H1 (cell line): ENCODE results near the gene TAPBPL. TPM values are rescaled to one million over a fixed set of nuclear protein-coding genes. Genes with fewer than 3 reads are reported as not detected.

Experiments
- CTCF ChIA-PET: fragments of 300-600 bp; sonication (Branson Sonifier 250); formaldehyde crosslinking; loops from one replicate; lab custom pipeline; 2021; ENCODE audit not compliant: partially characterized antibody; lab: Charles Lee
- POLR2A ChIA-PET: fragments of 300-600 bp; sonication (Branson Sonifier 250); formaldehyde crosslinking; loops from one replicate; lab custom pipeline; 2021; ENCODE audit warnings: inconsistent platforms; ENCODE audit not compliant: partially characterized antibody; lab: Charles Lee
- DNase-seq, 2 experiments: peaks; one replicate each; pipeline versions ENCODE4 v3.0.0 to v3.0.0-alpha.2; 2010 to 2022; ENCODE audit warnings: low spot score in 2 of 2, low read depth in 1 of 2, mixed read lengths in 1 of 2
- FAIRE-seq: peaks from 2 replicates; lab custom pipeline; 2011; peaks lifted over from hg19 to GRCh38; lab: Jason Lieb, UNC
- H2AFZ ChIP-seq: 2 replicates; pipeline ENCODE4 v1.8.1; 2012; ENCODE audit warnings: low read length, inconsistent platforms
- H2AK5ac ChIP-seq: 2 replicates; pipeline ENCODE4 v1.6.1; 2013; ENCODE audit warnings: low read depth, low read length
- H2BK120ac ChIP-seq: replicated peaks from 2 replicates; pipeline ENCODE3; 2013; ENCODE audit warnings: low read depth, low read length, inconsistent platforms
- H2BK12ac ChIP-seq: 2 replicates; pipeline ENCODE4 v1.6.1; 2013; ENCODE audit warnings: low read depth, low read length
- H2BK15ac ChIP-seq: 2 replicates; pipeline ENCODE4 v1.6.1; 2013; ENCODE audit warnings: low read length
- H2BK20ac ChIP-seq: 2 replicates; pipeline ENCODE4 v1.6.1; 2013; ENCODE audit warnings: low read length
- H2BK5ac ChIP-seq: 2 replicates; pipeline ENCODE4 v1.6.1; 2013; ENCODE audit warnings: low read depth, low read length
- H3K14ac ChIP-seq: 2 replicates; pipeline ENCODE4 v1.6.1; 2013; ENCODE audit warnings: inconsistent platforms; ENCODE audit not compliant: insufficient read length
- H3K18ac ChIP-seq: 2 replicates; pipeline ENCODE4 v1.6.1; 2013; ENCODE audit warnings: low read length; ENCODE audit errors: extremely low read depth
- H3K23ac ChIP-seq: 2 replicates; pipeline ENCODE4 v1.6.1; 2013; ENCODE audit warnings: inconsistent platforms; ENCODE audit not compliant: insufficient read length
- H3K23me2 ChIP-seq: 2 replicates; pipeline ENCODE4 v1.6.1; 2013; ENCODE audit warnings: low read depth, low read length
- H3K27ac ChIP-seq: 2 replicates; pipeline ENCODE4 v1.6.1; 2011; ENCODE audit warnings: low read depth, low read length, inconsistent platforms
- H3K27me3 ChIP-seq, 4 experiments: replicated peaks in 1 of 4; 1 replicate in 1 of 4; 2 replicates in 3 of 4; pipeline versions ENCODE4 v1.6.1 to v1.8.1; 2011 to 2013; ENCODE audit warnings: low read length in 3 of 4, mild to moderate bottlenecking in 3 of 4, inconsistent platforms in 2 of 4, mixed read lengths in 2 of 4, moderate library complexity in 1 of 4; ENCODE audit not compliant: control insufficient read depth in 3 of 4, insufficient read depth in 3 of 4; ENCODE audit errors: extremely low read depth in 1 of 4
- H3K36me3 ChIP-seq, 4 experiments: 2 replicates each; pipeline versions ENCODE4 v1.6.1 to v1.8.1; 2011 to 2013; ENCODE audit warnings: mild to moderate bottlenecking in 4 of 4, low read length in 3 of 4, moderate library complexity in 2 of 4, control low read depth in 1 of 4, inconsistent platforms in 1 of 4; ENCODE audit not compliant: insufficient read depth in 4 of 4, control insufficient read depth in 2 of 4
- H3K4ac ChIP-seq: replicated peaks from 2 replicates; pipeline ENCODE3; 2013; ENCODE audit warnings: low read length, low read depth, mixed read lengths, inconsistent platforms; ENCODE audit not compliant: insufficient read length
- H3K4me1 ChIP-seq, 4 experiments: replicated peaks in 1 of 4; 1 replicate in 1 of 4; 2 replicates in 3 of 4; pipeline versions ENCODE4 v1.6.1 to v1.8.1; 2011 to 2013; ENCODE audit warnings: low read length in 3 of 4, inconsistent platforms in 2 of 4, mixed read lengths in 1 of 4; ENCODE audit not compliant: insufficient read depth in 4 of 4, control insufficient read depth in 3 of 4
- H3K4me2 ChIP-seq, 2 experiments: 2 replicates each; pipeline versions ENCODE4 v1.6.1 to v1.8.1; 2011 to 2013; ENCODE audit warnings: low read depth in 2 of 2, low read length in 2 of 2, control low read depth in 1 of 2, inconsistent platforms in 1 of 2, mild to moderate bottlenecking in 1 of 2; ENCODE audit not compliant: insufficient read depth in 1 of 2
- H3K4me3 ChIP-seq, 4 experiments: fragments of 200-600, 300-600 bp in 1 of 4; sonication (generic), shearing (Covaris generic), sonication (Bioruptor Twin) in 1 of 4; 2 replicates each; pipeline versions ENCODE4 v1.5.1 to v1.8.1; 2011 to 2016; ENCODE audit warnings: low read length in 4 of 4, low read depth in 3 of 4, control low read depth in 2 of 4, inconsistent platforms in 2 of 4, mild to moderate bottlenecking in 2 of 4, mixed read lengths in 1 of 4, moderate library complexity in 1 of 4; ENCODE audit not compliant: insufficient read depth in 2 of 4; ENCODE audit errors: extremely low read depth in 1 of 4
- H3K56ac ChIP-seq: replicated peaks from 2 replicates; pipeline ENCODE3; 2013; ENCODE audit warnings: low read depth, mild to moderate bottlenecking, mixed read lengths, low read length, inconsistent platforms; ENCODE audit not compliant: insufficient read length
- H3K79me1 ChIP-seq: 2 replicates; pipeline ENCODE4 v1.6.1; 2013; ENCODE audit warnings: low read depth, low read length, control low read depth
- H3K79me2 ChIP-seq, 2 experiments: 2 replicates each; pipeline versions ENCODE4 v1.6.1 to v1.8.1; 2012 to 2013; ENCODE audit warnings: low read length in 2 of 2, mild to moderate bottlenecking in 2 of 2, inconsistent platforms in 1 of 2; ENCODE audit not compliant: insufficient read depth in 2 of 2, control insufficient read depth in 1 of 2
- H3K9ac ChIP-seq, 4 experiments: replicated peaks in 1 of 4; 1 replicate in 1 of 4; 2 replicates in 3 of 4; pipeline versions ENCODE4 v1.6.1 to v1.8.1; 2011 to 2013; ENCODE audit warnings: low read depth in 3 of 4, low read length in 3 of 4, control low read depth in 2 of 4, mild to moderate bottlenecking in 2 of 4, moderate library complexity in 2 of 4, inconsistent platforms in 1 of 4; ENCODE audit errors: extremely low read depth in 1 of 4
- H3K9me3 ChIP-seq, 2 experiments: 2 replicates each; pipeline versions ENCODE4 v1.6.1 to v1.8.1; 2012 to 2013; ENCODE audit warnings: mild to moderate bottlenecking in 2 of 2, moderate library complexity in 2 of 2, control low read depth in 1 of 2, inconsistent platforms in 1 of 2, low read depth in 1 of 2, low read length in 1 of 2, mixed read lengths in 1 of 2; ENCODE audit not compliant: insufficient read depth in 2 of 2
- H4K20me1 ChIP-seq, 2 experiments: replicated peaks in 1 of 2; 2 replicates each; pipeline versions ENCODE3 to v1.8.1; 2011 to 2013; ENCODE audit warnings: inconsistent platforms in 2 of 2, low read length in 2 of 2, mild to moderate bottlenecking in 1 of 2; ENCODE audit not compliant: insufficient read depth in 2 of 2, control insufficient read depth in 1 of 2
- H4K5ac ChIP-seq: 2 replicates; pipeline ENCODE4 v1.6.1; 2013; ENCODE audit warnings: low read length, low read depth, mixed read lengths, inconsistent platforms; ENCODE audit not compliant: insufficient read length
- H4K8ac ChIP-seq: 2 replicates; pipeline ENCODE4 v1.8.0; 2013; ENCODE audit warnings: mild to moderate bottlenecking, moderate library complexity, low read length, inconsistent platforms; ENCODE audit not compliant: insufficient read depth; ENCODE audit errors: extremely low read depth
- H4K91ac ChIP-seq: replicated peaks from 2 replicates; pipeline ENCODE3; 2013; ENCODE audit warnings: low read length, mixed read lengths, inconsistent platforms; ENCODE audit not compliant: insufficient read length
- CHD2 ChIP-seq: IDR thresholded peaks from 2 replicates; pipeline ENCODE4 v1.6.1; 2012; ENCODE audit warnings: low read length, improper control_type of control experiment
- EP300 ChIP-seq, 2 experiments: IDR thresholded peaks; 1 replicate in 1 of 2; 2 replicates in 1 of 2; pipeline ENCODE4 v1.6.1; 2011 to 2012; ENCODE audit warnings: low read depth in 2 of 2, low read length in 2 of 2, mild to moderate bottlenecking in 2 of 2, borderline replicate concordance in 1 of 2, inconsistent platforms in 1 of 2, moderate library complexity in 1 of 2
- EZH2 ChIP-seq: fragments of 200-600 bp; sonication (generic); IDR thresholded peaks from 2 replicates; pipeline ENCODE4 v1.7.1; 2012; ENCODE audit warnings: low read depth, mild to moderate bottlenecking, moderate library complexity, low read length, inconsistent platforms; ENCODE audit not compliant: severe bottlenecking
- GABPA ChIP-seq: IDR thresholded peaks from 2 replicates; pipeline ENCODE4 v1.6.1; 2011; ENCODE audit warnings: mild to moderate bottlenecking, low read length, moderate library complexity, borderline replicate concordance; ENCODE audit not compliant: insufficient read depth
- HDAC2 ChIP-seq, 2 experiments: fragments of 300-600 bp in 1 of 2; sonication (generic) in 1 of 2; IDR thresholded peaks; 2 replicates each; pipeline ENCODE4 v1.6.1; 2011 to 2012; ENCODE audit warnings: low read depth in 2 of 2, low read length in 2 of 2, mild to moderate bottlenecking in 2 of 2, moderate library complexity in 2 of 2, borderline replicate concordance in 1 of 2, inconsistent platforms in 1 of 2
- NANOG ChIP-seq: IDR thresholded peaks from 2 replicates; pipeline ENCODE4 v1.6.1; 2011; ENCODE audit warnings: low read length, low read depth, mild to moderate bottlenecking, inconsistent platforms; ENCODE audit not compliant: insufficient read depth, poor library complexity, severe bottlenecking
- RXRA ChIP-seq: IDR thresholded peaks from 2 replicates; pipeline ENCODE4 v1.6.1; 2011; ENCODE audit warnings: low read depth, mild to moderate bottlenecking, low read length, moderate library complexity; ENCODE audit not compliant: insufficient read depth
- SIRT6 ChIP-seq: IDR thresholded peaks from one replicate; pipeline ENCODE4 v1.7.1; 2012; ENCODE audit warnings: low read length, inconsistent platforms
- SIX5 ChIP-seq: IDR thresholded peaks from 2 replicates; pipeline ENCODE4 v1.6.1; 2011; ENCODE audit warnings: mild to moderate bottlenecking, low read depth, low read length
- SP1 ChIP-seq: IDR thresholded peaks from 2 replicates; pipeline ENCODE4 v1.6.1; 2011; ENCODE audit warnings: low read depth, low read length
- SP4 ChIP-seq: IDR thresholded peaks from 2 replicates; pipeline ENCODE4 v1.6.1; 2012; ENCODE audit warnings: low read length, inconsistent platforms
- SUZ12 ChIP-seq: fragments of 200-600 bp; sonication (generic); IDR thresholded peaks from 2 replicates; pipeline ENCODE4 v1.6.1; 2012; ENCODE audit warnings: mild to moderate bottlenecking, inconsistent platforms, low read length, moderate library complexity, mixed read lengths
- WGBS, 2 experiments: shearing (Covaris generic) in 1 of 2; methylation state at CpG; one replicate each; pipeline versions ENCODE4 v1.1.6 to v1.1.7; 2013 to 2015; ENCODE audit warnings: low lambda C conversion rate in 2 of 2, mixed read lengths in 2 of 2, inconsistent platforms in 1 of 2, low coverage in 1 of 2, missing lambda C conversion rate in 1 of 2; ENCODE audit not compliant: insufficient replicate concordance in 2 of 2, insufficient coverage in 1 of 2, insufficient read length in 1 of 2; ENCODE audit errors: extremely low coverage in 1 of 2, missing lambda C conversion rate in 1 of 2; 5-methylcytosine and 5-hydroxymethylcytosine counted together
- polyA plus RNA-seq, 7 experiments: library from polyadenylated mRNA; depleted of rRNA in 3 of 7; stranded (reverse) in 5 of 7; unstranded in 2 of 7; fragments of >200 nt in 5 of 7; fragments of 200-250 nt in 2 of 7; gene quantifications; 1 replicate in 5 of 7; 2 replicates in 1 of 7; 4 replicates in 1 of 7; pipeline versions ENCODE4 v1.2.1 to v1.2.3, GENCODE V29; 2011 to 2013; ENCODE audit warnings: missing spikeins in 2 of 7, mixed read lengths in 2 of 7
- total RNA-seq: library from RNA; stranded (reverse); fragmentation: NEBNext Ultra II Directional; extraction: Animal tissue kit (Norgen Biotek cat#: 25700); gene quantifications from 2 replicates; pipeline ENCODE4 v1.2.1, GENCODE V29; 2021
- TF ChIP-seq, protein P1 (sequence below): IDR thresholded peaks from 2 replicates; pipeline ENCODE4 v1.6.1; 2012; ENCODE audit warnings: inconsistent platforms

The TAPBPL gene
- total and polyA plus RNA-seq, 2 of the 8 experiments (the other 6 are each of a cell fraction or from before 2014, with no cell fraction given): 0.61 to 1.5 TPM

DNA sequence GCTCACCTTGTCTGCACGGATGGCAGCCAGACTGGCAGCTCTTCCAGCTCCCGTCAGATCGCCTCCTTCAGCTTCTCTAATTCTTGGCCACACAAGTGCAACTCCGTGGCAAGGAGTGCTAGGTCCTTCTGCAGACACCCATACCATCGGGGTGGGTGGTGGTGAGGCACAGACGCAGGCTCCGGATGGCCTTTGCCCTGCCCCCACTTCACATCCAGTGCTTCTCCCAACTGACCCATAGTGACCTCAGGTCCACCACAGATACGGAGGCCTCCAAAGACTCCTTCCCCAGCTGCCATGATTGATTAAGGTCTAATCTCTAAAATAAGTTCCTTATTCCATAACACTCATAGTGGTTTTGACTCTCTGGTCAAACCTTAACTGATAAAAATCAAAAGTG lies 27.0 kb upstream of the TAPBPL start:
- Histone ChIP-seq H2BK5ac (no peak overlapping the region), H3K27me3 (no peaks in the 10 kb centered on the region; a peak in 1 of 7 replicates), H3K36me3 (no peaks in the 10 kb centered on the region), H3K14ac (no peak overlapping the region), H2BK12ac (peak overlapping the region; percentile 41; the same call in 1 of the 2 replicates), H2BK20ac (no peak overlapping the region), H3K27ac (no peak overlapping the region), H3K23ac (no peak overlapping the region), H4K5ac (no peak overlapping the region), H2BK120ac (no peak overlapping the region), H3K4me3 (no peak overlapping the region), H3K18ac (no peak overlapping the region), H3K4me2 (no peak overlapping the region), H3K4ac (no peak overlapping the region), H3K9ac (no peak overlapping the region), H3K9me3 (no peaks in the 10 kb centered on the region), H4K91ac (no peak overlapping the region), H4K20me1 (no peaks in the 10 kb centered on the region), H2BK15ac (no peak overlapping the region), H3K4me1 (peaks cover 0 to 4% (median under 1%) of the 10 kb centered on the region in 4 experiments; a peak in 2 of 7 replicates), H4K8ac (no peak overlapping the region), H3K79me2 (no peaks in the 10 kb centered on the region), H3K79me1 (no peaks in the 10 kb centered on the region), H2AK5ac (no peak overlapping the region), H3K56ac (no peak overlapping the region), H3K23me2 (no peaks in the 10 kb centered on the region), H2AFZ (no peak overlapping the region)
- POLR2A ChIA-PET: interaction anchor here (0.8 to 4.9 kb wide), 9 partner anchors 19 to 112 kb away, joined by 3 to 38 read pairs (median 5); partner anchors contain the start of genes GAPDH and VAMP1
- CTCF ChIA-PET: interaction anchor here (0.9 to 7.4 kb wide), 13 partner anchors 14 to 126 kb away, joined by 3 to 202 read pairs (median 7); partner anchors contain the start of genes MRPL51 and TAPBPL
- DNase-seq (no peak), FAIRE-seq (no peak)
- 92% methylated on average over 8 of the region's 8 CpGs; no CpG with 5 or more reads in 1 of the 2 experiments for WGBS, 2 experiments
- TF ChIP-seq CHD2: no peak
- TF ChIP-seq, protein P1, sequence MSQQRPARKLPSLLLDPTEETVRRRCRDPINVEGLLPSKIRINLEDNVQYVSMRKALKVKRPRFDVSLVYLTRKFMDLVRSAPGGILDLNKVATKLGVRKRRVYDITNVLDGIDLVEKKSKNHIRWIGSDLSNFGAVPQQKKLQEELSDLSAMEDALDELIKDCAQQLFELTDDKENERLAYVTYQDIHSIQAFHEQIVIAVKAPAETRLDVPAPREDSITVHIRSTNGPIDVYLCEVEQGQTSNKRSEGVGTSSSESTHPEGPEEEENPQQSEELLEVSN: no peak
- no peak for TF ChIP-seq SIX5
- no peak for TF ChIP-seq HDAC2 (IDR thresholded peaks at IDR 0.05; ENCODE audit: borderline replicate concordance in 1 of 2, low read depth in 2 of 2, low read length in 2 of 2)
- TF ChIP-seq SP4: no peak
- no peak for TF ChIP-seq SUZ12
- TF ChIP-seq SIRT6: no peak
- no peak for TF ChIP-seq EZH2
- TF ChIP-seq NANOG: no peak
- TF ChIP-seq EP300 (IDR thresholded peaks at IDR 0.05; ENCODE audit: borderline replicate concordance in 1 of 2, low read depth in 2 of 2, low read length in 2 of 2): no peak
- TF ChIP-seq RXRA: no peak
- TF ChIP-seq SP1: no peak
- no peak for TF ChIP-seq GABPA
